ENCODE data around the gene LSS.

Gene LSS

DNA sequence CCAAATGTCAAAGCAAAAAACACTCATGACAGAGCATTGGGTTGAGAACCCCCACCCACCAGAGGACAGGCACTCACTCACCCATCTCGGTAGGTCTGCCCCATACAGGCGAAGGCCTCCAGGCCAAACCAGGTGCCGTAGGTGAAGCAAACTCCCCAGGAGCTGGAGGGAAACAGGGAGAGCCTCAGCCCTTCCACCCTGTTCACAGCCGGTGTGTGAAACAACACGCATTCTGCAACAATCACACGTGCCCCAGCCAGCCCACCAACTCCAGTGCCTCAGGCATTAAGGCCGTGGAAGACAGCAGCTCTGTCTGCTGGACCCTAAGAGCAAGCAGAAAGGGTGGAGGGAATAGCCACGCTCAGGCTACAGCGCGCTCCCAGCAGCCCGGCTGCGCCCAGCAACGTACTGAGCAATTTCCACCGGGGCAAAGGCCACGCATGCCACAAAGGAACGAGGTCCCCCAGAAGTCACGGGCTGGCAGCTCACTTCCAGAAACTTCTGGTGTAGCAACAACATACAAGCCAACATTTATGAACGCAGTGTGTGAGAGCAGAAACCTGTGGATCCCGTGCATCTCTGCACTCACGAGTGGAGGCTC, 32.9 kb downstream of the LSS start:
- TF ChIP-seq, protein P1, sequence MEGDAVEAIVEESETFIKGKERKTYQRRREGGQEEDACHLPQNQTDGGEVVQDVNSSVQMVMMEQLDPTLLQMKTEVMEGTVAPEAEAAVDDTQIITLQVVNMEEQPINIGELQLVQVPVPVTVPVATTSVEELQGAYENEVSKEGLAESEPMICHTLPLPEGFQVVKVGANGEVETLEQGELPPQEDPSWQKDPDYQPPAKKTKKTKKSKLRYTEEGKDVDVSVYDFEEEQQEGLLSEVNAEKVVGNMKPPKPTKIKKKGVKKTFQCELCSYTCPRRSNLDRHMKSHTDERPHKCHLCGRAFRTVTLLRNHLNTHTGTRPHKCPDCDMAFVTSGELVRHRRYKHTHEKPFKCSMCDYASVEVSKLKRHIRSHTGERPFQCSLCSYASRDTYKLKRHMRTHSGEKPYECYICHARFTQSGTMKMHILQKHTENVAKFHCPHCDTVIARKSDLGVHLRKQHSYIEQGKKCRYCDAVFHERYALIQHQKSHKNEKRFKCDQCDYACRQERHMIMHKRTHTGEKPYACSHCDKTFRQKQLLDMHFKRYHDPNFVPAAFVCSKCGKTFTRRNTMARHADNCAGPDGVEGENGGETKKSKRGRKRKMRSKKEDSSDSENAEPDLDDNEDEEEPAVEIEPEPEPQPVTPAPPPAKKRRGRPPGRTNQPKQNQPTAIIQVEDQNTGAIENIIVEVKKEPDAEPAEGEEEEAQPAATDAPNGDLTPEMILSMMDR (IDR thresholded peaks at IDR 0.05; ENCODE audit: low read length, missing control alignments): no peak
- DNase-seq (ENCODE audit: low read depth): no peak

DNA sequence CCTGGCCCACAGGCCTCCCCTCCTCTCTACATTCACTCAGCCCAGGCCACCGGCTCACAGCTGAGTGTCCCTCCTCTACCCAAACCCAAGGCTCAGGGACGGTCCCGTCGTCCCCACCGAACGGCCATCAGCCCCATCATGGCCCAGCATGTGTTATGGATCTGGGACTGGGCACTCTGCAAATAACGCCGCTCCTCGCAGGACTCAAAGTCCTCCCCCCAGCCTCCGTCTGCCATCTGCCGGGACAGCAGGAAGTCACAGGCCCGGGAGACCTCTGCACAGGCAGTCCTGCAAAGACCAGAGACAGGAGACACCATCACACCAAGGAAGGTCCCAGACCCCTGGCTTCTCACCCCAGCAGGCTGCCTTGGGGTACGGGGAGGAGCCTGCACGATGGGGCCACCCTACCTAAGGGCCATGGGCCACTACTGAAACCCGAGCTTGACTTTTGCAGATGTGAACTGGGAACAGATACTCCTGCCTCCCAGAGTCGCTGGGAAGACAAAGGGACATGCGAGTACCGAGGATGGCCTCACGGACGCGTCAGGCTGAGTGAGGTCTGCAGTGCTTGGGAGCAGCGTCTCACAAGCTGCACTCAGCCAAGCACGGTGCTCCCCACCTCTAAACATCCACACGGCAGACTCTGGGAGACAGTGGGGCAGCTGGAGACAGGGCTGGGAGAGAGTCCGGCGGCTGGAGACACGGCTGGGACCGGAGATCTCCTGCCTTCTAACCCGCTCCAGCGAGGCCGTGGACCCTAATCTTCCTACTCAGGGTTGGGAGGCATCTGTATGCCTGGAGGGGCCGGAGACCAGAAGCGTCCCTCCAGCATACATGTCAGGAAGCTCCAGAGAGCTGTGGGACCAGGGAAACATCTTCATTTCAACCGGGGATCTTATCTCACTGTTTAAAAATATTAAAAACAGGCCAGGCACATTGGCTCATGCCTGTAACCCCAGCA, 33.9 kb downstream of the LSS start:
- no peak overlapping the region for H3K4me3 ChIP-seq (replicated peaks; ENCODE audit: low read depth, low read length)
- TF ChIP-seq, protein P1 (IDR thresholded peaks at IDR 0.05; ENCODE audit: low read length, missing control alignments): no peak

More for the DNA sequence above, 32.9 kb downstream of the LSS start:
- no peak overlapping the region for H3K4me3 ChIP-seq (replicated peaks; ENCODE audit: low read depth, low read length)

DNA sequence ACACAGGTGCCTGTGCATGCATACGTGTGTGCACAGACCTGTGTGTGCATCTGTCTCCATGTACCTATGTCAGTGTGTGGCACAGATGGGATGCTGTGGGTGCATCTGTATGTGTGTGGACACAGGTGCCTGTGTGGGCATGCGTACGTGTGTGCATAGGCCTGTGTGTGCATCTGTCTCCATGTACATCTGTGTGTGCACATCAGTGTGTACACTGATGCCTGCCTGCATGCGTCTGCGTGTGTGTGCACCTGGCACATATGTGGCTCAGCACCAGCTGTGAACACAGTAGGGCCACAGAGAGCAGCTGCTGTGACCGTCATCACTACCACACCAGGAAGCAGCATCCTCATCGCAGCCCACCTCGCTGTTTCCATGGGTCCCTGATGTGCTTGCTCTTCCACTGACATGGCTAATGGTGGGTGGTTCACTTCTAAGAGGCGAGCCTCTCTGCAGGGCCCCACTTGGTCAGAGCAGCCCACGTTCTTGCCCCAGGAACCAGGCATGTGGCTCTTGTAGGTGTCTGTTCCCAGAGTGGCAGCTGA, 34.7 kb downstream of the LSS start:
- no peak for DNase-seq (ENCODE audit: low read depth)
- no peak overlapping the region for H3K4me3 ChIP-seq (replicated peaks; ENCODE audit: low read depth, low read length)
- TF ChIP-seq, protein P1 (IDR thresholded peaks at IDR 0.05; ENCODE audit: low read length, missing control alignments): no peak

More for the DNA sequence above, 33.9 kb downstream of the LSS start:
- no peak for DNase-seq (ENCODE audit: low read depth)

DNA sequence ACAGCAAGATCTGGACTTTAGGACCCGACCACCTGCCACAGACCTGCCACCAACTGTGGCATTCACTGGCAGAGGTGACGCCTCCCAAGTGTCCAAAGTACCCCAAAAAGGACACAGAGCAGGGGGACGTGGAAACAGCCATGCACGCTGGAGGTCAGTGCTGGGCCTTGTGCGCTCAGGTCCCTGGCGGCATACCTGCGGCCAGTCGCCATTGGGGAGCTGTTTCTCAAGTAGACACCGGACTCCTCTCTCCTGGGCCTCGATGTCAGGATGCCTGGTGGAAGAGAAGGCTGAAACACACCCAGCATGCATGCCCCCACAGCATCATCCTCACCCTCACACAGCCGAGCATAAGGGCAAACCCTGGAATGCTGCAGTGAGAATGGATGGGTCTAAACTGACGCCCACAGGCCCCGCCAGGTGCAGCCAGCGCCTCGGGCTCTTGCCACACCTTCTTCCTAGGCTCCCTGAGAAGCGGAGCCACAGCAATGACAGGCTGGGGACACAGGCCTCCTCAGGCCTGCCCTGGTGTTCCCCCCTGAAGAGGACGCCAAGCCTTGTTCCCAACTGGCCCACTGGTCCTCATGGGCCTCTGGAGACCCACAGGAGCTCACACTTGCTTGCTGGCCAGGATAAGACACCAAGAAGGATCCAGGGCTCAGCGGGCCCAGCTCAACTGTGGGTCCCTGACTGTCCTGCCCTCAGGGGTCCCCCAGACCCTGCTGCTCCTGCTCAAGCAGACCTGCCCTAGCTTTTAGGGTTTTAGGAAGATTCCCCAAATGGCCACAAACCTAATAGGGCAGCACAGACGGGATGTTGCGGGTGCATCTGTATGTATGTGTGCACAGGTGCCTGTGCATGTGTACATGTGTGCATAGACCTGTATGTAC, 36.6 kb downstream of the LSS start:
- no peak for DNase-seq (ENCODE audit: low read depth)
- TF ChIP-seq, protein P1 (IDR thresholded peaks at IDR 0.05; ENCODE audit: low read length, missing control alignments): no peak
- H3K4me3 ChIP-seq (replicated peaks; ENCODE audit: low read depth, low read length): no peak overlapping the region

DNA sequence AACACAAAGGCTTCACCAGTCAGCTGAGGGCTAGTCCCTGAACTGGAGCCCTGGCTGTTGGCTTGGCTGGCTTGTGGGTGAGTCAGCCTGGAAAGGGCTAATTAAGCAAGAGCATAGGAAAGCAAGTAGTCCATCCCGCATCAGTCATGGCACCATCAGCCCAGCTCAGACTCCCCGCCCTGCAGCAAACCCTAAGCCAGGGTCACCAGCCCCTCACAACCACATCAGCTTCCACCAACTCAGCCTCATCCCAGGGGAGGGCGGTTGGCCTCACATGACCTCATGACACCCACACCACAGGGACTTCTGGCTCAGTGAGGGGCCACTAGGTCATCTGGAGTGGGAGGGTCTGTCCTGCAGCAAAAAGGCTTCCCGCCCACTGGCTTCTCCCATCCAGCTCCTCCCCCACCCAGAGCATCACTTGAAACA, 37.3 kb downstream of the LSS start:
- H3K4me3 ChIP-seq (replicated peaks; ENCODE audit: low read depth, low read length): no peak overlapping the region
- TF ChIP-seq, protein P1 (IDR thresholded peaks at IDR 0.05; ENCODE audit: low read length, missing control alignments): no peak
- peak; percentile 85 for DNase-seq (ENCODE audit: low read depth)

DNA sequence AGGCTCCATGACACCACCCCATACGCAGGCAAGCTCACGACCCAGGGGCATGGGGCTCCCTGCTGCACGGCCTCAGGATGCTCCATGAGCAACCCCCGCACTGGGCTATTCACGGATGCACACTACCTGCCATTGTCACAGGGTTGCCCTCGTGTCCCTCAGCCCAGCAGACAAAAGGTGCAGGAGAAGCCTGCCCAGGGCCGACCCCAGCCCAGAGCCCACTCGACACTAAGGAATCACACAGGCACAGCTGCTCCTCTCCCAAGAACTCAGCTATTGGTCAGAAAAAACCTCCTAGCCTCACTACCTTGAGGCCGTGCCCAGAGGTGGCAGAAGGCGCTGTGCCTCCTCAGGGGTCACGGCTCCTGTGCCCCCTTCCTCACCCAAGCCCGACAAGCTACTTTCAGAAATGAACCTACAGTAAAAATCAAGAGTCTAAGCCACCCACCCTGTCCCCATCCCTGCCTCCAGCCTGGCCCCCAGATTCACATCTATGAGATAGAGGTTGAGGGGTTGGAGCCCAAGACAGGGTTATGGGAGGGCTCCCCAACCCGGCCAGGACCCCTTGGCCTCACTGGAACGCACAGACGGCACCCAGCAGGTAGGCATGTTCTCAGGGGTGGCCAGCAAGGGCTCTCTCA, 38.0 kb downstream of the LSS start:
- no peak for DNase-seq (ENCODE audit: low read depth)
- no peak overlapping the region for H3K4me3 ChIP-seq (replicated peaks; ENCODE audit: low read depth, low read length)
- TF ChIP-seq, protein P1 (IDR thresholded peaks at IDR 0.05; ENCODE audit: low read length, missing control alignments): no peak

Data from fibroblast of pulmonary artery (primary cell).